Islet of Langerhans (tissue), 1 donor: ENCODE data around the gene PLCL2.

ENCODE experiments used
- FAIRE-seq: peaks from one replicate; lab custom pipeline; 2011; peaks lifted over from hg19 to GRCh38; lab: Jason Lieb, UNC

Gene PLCL2

GRCh38 chr3:16866571-16866970 is 18.2 kb upstream of the PLCL2 start:
- FAIRE-seq: no peak

- FAIRE-seq: no peak
Observed at GRCh38 chr3:16868513-16868912, 16.2 kb upstream of the PLCL2 start.

GRCh38 chr3:16869261-16870005 is 15.3 kb upstream of the PLCL2 start:
- peak; percentile 90 for FAIRE-seq

- no peak for FAIRE-seq
Observed at GRCh38 chr3:16871915-16872842, 12.6 kb upstream of the PLCL2 start.

GRCh38 chr3:16873872-16874271 is 10.9 kb upstream of the PLCL2 start:
- FAIRE-seq: no peak

GRCh38 chr3:16875876-16876550 is 8.7 kb upstream of the PLCL2 start:
- FAIRE-seq: no peak

- no peak for FAIRE-seq
Observed at GRCh38 chr3:16877505-16877904, 7.2 kb upstream of the PLCL2 start.

- FAIRE-seq: no peak
Observed at GRCh38 chr3:16877911-16878310, 6.8 kb upstream of the PLCL2 start.

- FAIRE-seq: no peak
Observed at GRCh38 chr3:16881896-16882630, 2.7 kb upstream of the PLCL2 start.

GRCh38 chr3:16883057-16883722 is 1.6 kb upstream of the PLCL2 start:
- no peak for FAIRE-seq

- no peak for FAIRE-seq
Observed at GRCh38 chr3:16883723-16884083, 1.1 kb upstream of the PLCL2 start.

- FAIRE-seq: no peak
Observed at GRCh38 chr3:16884084-16884747, 539 bp upstream of the PLCL2 start.

- FAIRE-seq: peak; percentile 9
Observed at GRCh38 chr3:16885593-16886302, 993 bp downstream of the PLCL2 start.

GRCh38 chr3:16886303-16886683 is 1.5 kb downstream of the PLCL2 start:
- no peak for FAIRE-seq

GRCh38 chr3:16887130-16887529 is 2.4 kb downstream of the PLCL2 start:
- no peak for FAIRE-seq

- FAIRE-seq: peak; percentile 65
Observed at GRCh38 chr3:16888356-16888755, 3.6 kb downstream of the PLCL2 start.

GRCh38 chr3:16888785-16889607 is 4.2 kb downstream of the PLCL2 start:
- no peak for FAIRE-seq

GRCh38 chr3:16890597-16891333 is 6.0 kb downstream of the PLCL2 start:
- no peak for FAIRE-seq
